ENCODE results near the gene PTGR3.
A peak's percentile ranks its signal among the peaks of the same experiment; 100 is the strongest.

The PTGR3 gene

DNA sequence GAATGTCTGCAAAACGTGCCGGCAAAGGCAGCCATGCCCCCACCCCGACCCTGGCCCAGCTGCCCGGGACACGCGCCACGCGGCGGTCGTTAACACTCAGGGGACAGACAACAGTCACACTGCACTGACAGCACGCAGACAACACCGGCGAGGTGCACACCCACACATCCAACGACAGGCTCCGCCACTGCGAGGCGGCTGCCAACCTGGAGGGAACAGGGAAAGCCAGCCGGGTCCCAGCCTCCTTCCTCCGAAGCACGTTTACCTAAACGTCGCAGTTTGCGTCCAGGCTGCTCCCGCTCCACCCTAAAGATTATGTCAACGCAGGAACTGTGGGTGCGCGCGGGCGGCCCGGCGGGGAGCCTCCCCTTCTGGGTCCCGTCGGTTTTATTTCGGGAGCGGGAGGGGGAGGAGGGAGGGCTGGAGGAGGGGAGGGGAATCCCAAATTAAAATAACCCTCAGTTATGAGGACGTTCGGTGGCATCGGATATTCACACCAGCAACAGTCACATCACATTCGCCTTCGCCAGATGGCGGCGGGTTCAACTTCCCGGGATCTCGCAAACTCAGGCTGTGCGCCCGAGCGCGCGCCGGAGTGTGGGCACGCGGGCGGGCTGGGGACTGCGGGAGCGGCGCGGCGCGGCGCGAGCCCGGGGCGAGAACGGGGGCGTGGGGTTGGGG, 644 bp downstream of the PTGR3 start:
- ATAC-seq (ENCODE audit: insufficient read depth, low read depth) (peak; percentile 11), DNase-seq (peak; percentile 63)

DNA sequence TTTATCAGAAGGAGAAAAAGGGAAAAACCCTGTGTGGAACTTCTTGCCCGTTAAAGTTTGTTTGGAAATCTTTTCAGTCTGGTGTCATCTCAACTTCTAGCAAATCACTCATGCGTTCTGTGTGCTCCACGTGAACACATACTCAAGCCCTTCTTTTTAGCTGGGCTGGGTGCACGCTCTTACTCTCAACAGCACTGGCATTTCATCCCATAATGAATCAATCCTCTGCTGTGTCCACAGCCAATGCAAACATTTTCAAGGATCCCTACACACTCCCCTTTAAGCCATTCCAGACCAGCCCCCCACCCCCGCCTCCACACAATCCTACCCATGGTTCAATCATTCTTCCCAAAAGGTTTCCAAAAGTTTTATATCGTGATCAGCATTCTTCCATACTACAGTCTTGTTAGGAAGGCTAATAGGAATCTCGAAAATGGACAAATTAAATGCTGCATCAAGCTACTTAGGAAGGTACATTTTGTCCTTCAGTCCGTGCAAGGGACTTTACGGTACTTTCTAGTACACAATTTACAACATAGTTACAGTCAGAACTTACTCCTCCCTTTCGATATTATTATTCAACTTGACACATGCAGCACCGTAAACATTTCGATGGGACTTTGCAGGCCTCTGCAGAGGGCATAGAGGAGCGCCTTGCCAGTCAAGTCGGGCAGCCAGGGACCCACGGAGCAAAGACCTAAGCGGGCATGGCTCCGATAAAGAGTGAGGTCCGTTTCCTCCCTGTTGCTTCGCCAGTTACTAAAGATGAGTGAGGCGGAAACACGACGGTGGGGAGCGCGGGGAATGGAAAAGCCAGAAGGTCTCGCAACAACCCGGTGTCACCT, 1.4 kb downstream of the PTGR3 start:
- peaks cover 41% of the 10 kb centered on the region for H3K4me1 ChIP-seq (ENCODE audit: insufficient read depth, low read length)
- peaks cover 86% of the 10 kb centered on the region for H3K79me2 ChIP-seq (ENCODE audit: insufficient read depth, low read length)
- no peaks in the 10 kb centered on the region for H3K9me3 ChIP-seq (ENCODE audit: insufficient read depth, low read length, severe bottlenecking)
- peaks cover 14% of the 10 kb centered on the region; the same call in 1 of the 2 replicates for H3K36me3 ChIP-seq (ENCODE audit: insufficient read depth, low read length)
- H3K4me2 ChIP-seq (ENCODE audit: insufficient read depth, low read length), result peak overlapping the region; percentile 97
- peak overlapping the region; percentile 95 for H3K27ac ChIP-seq (ENCODE audit: low read length)
- ATAC-seq (ENCODE audit: insufficient read depth, low read depth), result peak; percentile 1; the same call in 2 of the 3 replicates
- no peaks in the 10 kb centered on the region for H3K27me3 ChIP-seq (ENCODE audit: insufficient read depth, low read length, poor library complexity)
- no peak for TF ChIP-seq EZH2 (IDR thresholded peaks at IDR 0.05; ENCODE audit: borderline replicate concordance, low read depth, low read length, severe bottlenecking)
- TF ChIP-seq, protein P1, sequence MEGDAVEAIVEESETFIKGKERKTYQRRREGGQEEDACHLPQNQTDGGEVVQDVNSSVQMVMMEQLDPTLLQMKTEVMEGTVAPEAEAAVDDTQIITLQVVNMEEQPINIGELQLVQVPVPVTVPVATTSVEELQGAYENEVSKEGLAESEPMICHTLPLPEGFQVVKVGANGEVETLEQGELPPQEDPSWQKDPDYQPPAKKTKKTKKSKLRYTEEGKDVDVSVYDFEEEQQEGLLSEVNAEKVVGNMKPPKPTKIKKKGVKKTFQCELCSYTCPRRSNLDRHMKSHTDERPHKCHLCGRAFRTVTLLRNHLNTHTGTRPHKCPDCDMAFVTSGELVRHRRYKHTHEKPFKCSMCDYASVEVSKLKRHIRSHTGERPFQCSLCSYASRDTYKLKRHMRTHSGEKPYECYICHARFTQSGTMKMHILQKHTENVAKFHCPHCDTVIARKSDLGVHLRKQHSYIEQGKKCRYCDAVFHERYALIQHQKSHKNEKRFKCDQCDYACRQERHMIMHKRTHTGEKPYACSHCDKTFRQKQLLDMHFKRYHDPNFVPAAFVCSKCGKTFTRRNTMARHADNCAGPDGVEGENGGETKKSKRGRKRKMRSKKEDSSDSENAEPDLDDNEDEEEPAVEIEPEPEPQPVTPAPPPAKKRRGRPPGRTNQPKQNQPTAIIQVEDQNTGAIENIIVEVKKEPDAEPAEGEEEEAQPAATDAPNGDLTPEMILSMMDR (IDR thresholded peaks at IDR 0.05; ENCODE audit: borderline replicate concordance, extremely low read depth, low read length, poor library complexity, severe bottlenecking), result no peak
- H2AFZ ChIP-seq (ENCODE audit: low read depth, low read length), result peak overlapping the region; percentile 79
- peak overlapping the region; percentile 73 to 96; a peak in 3 of 4 replicates for H3K4me3 ChIP-seq (ENCODE audit: low read depth in 1 of 2, low read length in 2 of 2)
- DNase-seq, result no peak
- peak overlapping the region; percentile 85 for H3K9ac ChIP-seq (ENCODE audit: low read depth, low read length)
- peaks cover 47% of the 10 kb centered on the region for H4K20me1 ChIP-seq (ENCODE audit: insufficient read depth, low read length)

More for the DNA sequence above, 644 bp downstream of the PTGR3 start:
- Histone ChIP-seq H3K4me2 (ENCODE audit: insufficient read depth, low read length) (peak overlapping the region; percentile 97), H3K4me3 (ENCODE audit: low read depth in 1 of 2, low read length in 2 of 2) (peak overlapping the region; percentile 73 to 96), H2AFZ (ENCODE audit: low read depth, low read length) (peak overlapping the region; percentile 79), H3K4me1 (ENCODE audit: insufficient read depth, low read length) (peaks cover 48% of the 10 kb centered on the region), H3K79me2 (ENCODE audit: insufficient read depth, low read length) (peaks cover 86% of the 10 kb centered on the region), H4K20me1 (ENCODE audit: insufficient read depth, low read length) (peaks cover 46% of the 10 kb centered on the region), H3K9me3 (ENCODE audit: insufficient read depth, low read length, severe bottlenecking) (no peaks in the 10 kb centered on the region), H3K9ac (ENCODE audit: low read depth, low read length) (peak overlapping the region; percentile 85), H3K27ac (ENCODE audit: low read length) (peak overlapping the region; percentile 95), H3K36me3 (ENCODE audit: insufficient read depth, low read length) (peaks cover 14% of the 10 kb centered on the region; the same call in 1 of the 2 replicates), H3K27me3 (ENCODE audit: insufficient read depth, low read length, poor library complexity) (no peaks in the 10 kb centered on the region)
- TF ChIP-seq, protein P1 (IDR thresholded peaks at IDR 0.05; ENCODE audit: borderline replicate concordance, extremely low read depth, low read length, poor library complexity, severe bottlenecking), result peak; percentile 35
- TF ChIP-seq EZH2 (IDR thresholded peaks at IDR 0.05; ENCODE audit: borderline replicate concordance, low read depth, low read length, severe bottlenecking), result no peak

DNA sequence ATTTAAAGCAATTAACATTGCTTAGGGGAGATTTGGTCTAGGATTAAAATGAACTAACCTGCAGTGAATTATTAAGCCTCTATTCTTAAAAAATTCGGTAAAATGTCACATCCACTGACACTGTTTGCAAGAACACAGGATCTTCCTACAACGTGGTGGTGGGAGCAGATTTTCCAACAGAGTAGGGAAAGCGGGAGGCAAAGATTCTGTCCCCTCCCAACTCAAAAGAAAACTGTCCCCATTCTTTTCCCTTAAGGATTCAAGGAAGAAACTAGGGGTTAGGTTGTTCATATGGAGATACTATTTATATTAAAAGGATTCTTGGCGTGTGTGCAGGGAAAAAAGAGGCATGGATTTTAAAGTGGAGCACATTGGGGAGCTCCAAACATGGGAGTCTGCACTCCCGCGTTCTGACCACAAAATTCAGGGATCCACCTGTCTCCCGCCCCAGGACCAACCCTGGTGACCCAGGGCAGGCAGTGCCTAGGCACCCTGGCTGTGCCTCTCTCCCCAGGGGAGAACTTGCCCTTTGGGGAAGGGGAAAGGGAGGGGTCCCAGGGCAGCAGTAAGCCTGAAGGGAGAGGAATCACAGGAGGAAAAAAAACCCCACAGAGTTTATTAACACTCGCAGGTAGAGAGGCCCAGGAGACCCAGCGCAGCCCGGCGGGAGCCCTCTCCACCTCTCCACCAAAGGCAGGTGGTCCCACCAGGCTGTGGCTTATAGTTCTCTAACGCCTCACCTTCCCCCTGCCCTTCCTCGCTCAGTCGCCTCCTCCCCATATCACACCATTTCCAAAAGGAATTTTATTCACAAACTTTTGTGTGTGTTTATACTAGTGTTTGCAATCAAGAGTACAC, 2.3 kb downstream of the PTGR3 start:
- peak overlapping the region; percentile 97 for H3K4me2 ChIP-seq (ENCODE audit: insufficient read depth, low read length)
- H2AFZ ChIP-seq (ENCODE audit: low read depth, low read length), result no peak overlapping the region
- peak overlapping the region in 1 of 2 experiments; percentile 96; a peak in 3 of 4 replicates for H3K4me3 ChIP-seq (ENCODE audit: low read depth in 1 of 2, low read length in 2 of 2)
- DNase-seq (no peak), ATAC-seq (ENCODE audit: insufficient read depth, low read depth) (no peak)
- peaks cover 21% of the 10 kb centered on the region for H3K36me3 ChIP-seq (ENCODE audit: insufficient read depth, low read length)
- no peaks in the 10 kb centered on the region for H3K27me3 ChIP-seq (ENCODE audit: insufficient read depth, low read length, poor library complexity)
- peak overlapping the region; percentile 95; the same call in 1 of the 2 replicates for H3K27ac ChIP-seq (ENCODE audit: low read length)
- peak overlapping the region; percentile 85 for H3K9ac ChIP-seq (ENCODE audit: low read depth, low read length)
- peaks cover 50% of the 10 kb centered on the region for H4K20me1 ChIP-seq (ENCODE audit: insufficient read depth, low read length)
- no peaks in the 10 kb centered on the region for H3K9me3 ChIP-seq (ENCODE audit: insufficient read depth, low read length, severe bottlenecking)
- H3K4me1 ChIP-seq (ENCODE audit: insufficient read depth, low read length), result peaks cover 35% of the 10 kb centered on the region
- peaks cover 86% of the 10 kb centered on the region for H3K79me2 ChIP-seq (ENCODE audit: insufficient read depth, low read length)
- TF ChIP-seq EZH2 (IDR thresholded peaks at IDR 0.05; ENCODE audit: borderline replicate concordance, low read depth, low read length, severe bottlenecking), result no peak
- TF ChIP-seq, protein P1 (IDR thresholded peaks at IDR 0.05; ENCODE audit: borderline replicate concordance, extremely low read depth, low read length, poor library complexity, severe bottlenecking), result no peak
